Endodermal cell (in vitro differentiated cells): ENCODE measurements around the gene TMEM45B. TPM values are rescaled to one million over a fixed set of nuclear protein-coding genes. Genes with fewer than 3 reads are reported as not detected.
"Not testable (repeated sequence)": the region's sequence is repeated elsewhere in the genome, so short reads cannot be mapped to it uniquely, and the experiment has no call there.

Experiments
- DNase-seq: peaks from one replicate; pipeline ENCODE4 v3.0.0-alpha.2; 2017
- H3K27ac ChIP-seq: 2 replicates; pipeline ENCODE4 v1.5.1; 2013; ENCODE audit warnings: mild to moderate bottlenecking, low read depth, low read length, moderate library complexity
- H3K27me3 ChIP-seq: 2 replicates; pipeline ENCODE4 v1.6.1; 2013; ENCODE audit warnings: mild to moderate bottlenecking, low read length, moderate library complexity; ENCODE audit not compliant: insufficient read depth, control insufficient read depth, poor library complexity, severe bottlenecking
- H3K36me3 ChIP-seq: 2 replicates; pipeline ENCODE4 v1.7.0; 2013; ENCODE audit warnings: mild to moderate bottlenecking, low read length, moderate library complexity; ENCODE audit not compliant: control insufficient read depth, insufficient read depth
- H3K4me1 ChIP-seq: one replicate; pipeline ENCODE4 v1.7.0; 2013; ENCODE audit warnings: low read length; ENCODE audit not compliant: control insufficient read depth, insufficient read depth
- H3K4me3 ChIP-seq: 2 replicates; pipeline ENCODE4 v1.5.1; 2013; ENCODE audit warnings: mild to moderate bottlenecking, low read length, moderate library complexity
- H3K9ac ChIP-seq: 2 replicates; pipeline ENCODE4 v1.6.1; 2013; ENCODE audit warnings: mild to moderate bottlenecking, low read length, moderate library complexity; ENCODE audit not compliant: poor library complexity, severe bottlenecking; ENCODE audit errors: extremely low read depth
- H3K9me3 ChIP-seq: 2 replicates; pipeline ENCODE4 v1.6.1; 2013; ENCODE audit warnings: mild to moderate bottlenecking, low read length, moderate library complexity; ENCODE audit not compliant: control insufficient read depth
- H3K27ac Mint-ChIP-seq: 2 replicates; pipeline ENCODE4 v1.8.0; 2020; ENCODE audit warnings: mixed read lengths
- H3K27me3 Mint-ChIP-seq: 2 replicates; pipeline ENCODE4 v1.8.0; 2021; ENCODE audit warnings: mild to moderate bottlenecking, mixed read lengths; ENCODE audit not compliant: insufficient read depth
- H3K36me3 Mint-ChIP-seq: 2 replicates; pipeline ENCODE4 v1.8.0; 2020; ENCODE audit warnings: low read depth, mixed read lengths
- H3K4me1 Mint-ChIP-seq: 2 replicates; pipeline ENCODE4 v1.8.0; 2020; ENCODE audit warnings: mixed read lengths
- H3K4me3 Mint-ChIP-seq: 2 replicates; pipeline ENCODE4 v1.8.0; 2020; ENCODE audit warnings: mild to moderate bottlenecking, moderate library complexity, mixed read lengths
- H3K9me3 Mint-ChIP-seq: 2 replicates; pipeline ENCODE4 v1.8.0; 2020; ENCODE audit warnings: mild to moderate bottlenecking, mixed read lengths
- CTCF ChIP-seq: fragments of 200-600 bp; sonication (generic); conservative IDR thresholded peaks from 2 replicates; pipeline ENCODE4 v1.5.0; 2021; ENCODE audit warnings: antibody characterized with exemption, mild to moderate bottlenecking
- WGBS, 2 experiments: methylation state at CpG; one replicate each; pipeline versions ENCODE4 v1.1.5 to v1.1.7; 2013; ENCODE audit warnings: missing lambda C conversion rate in 2 of 2, mixed read lengths in 1 of 2; ENCODE audit not compliant: insufficient coverage in 1 of 2, insufficient read length in 1 of 2; 5-methylcytosine and 5-hydroxymethylcytosine counted together
- total RNA-seq, 2 donors: library from RNA; stranded (reverse); fragmentation: NEBNext Ultra II Directional in 1 of 2; extraction: Animal tissue kit (Norgen Biotek cat#: 25700) in 1 of 2; gene quantifications; 2 replicates in 1 of 2; 3 replicates in 1 of 2; pipeline ENCODE4 v1.2.1, GENCODE V29; 2021

Gene TMEM45B
- total RNA-seq, 2 donors from 2014 or later = not detected

- no peaks in the 10 kb centered on the region for H3K9me3 ChIP-seq
- H3K36me3 Mint-ChIP-seq = no peaks in the 10 kb centered on the region
- 89 to 100% methylated on average over 4 to 6 of the region's 6 CpGs for WGBS, 2 experiments
- no peaks in the 10 kb centered on the region for H3K27me3 ChIP-seq
- no peak for DNase-seq
- no peak overlapping the region for H3K27ac Mint-ChIP-seq
- peaks cover 7% of the 10 kb centered on the region for H3K4me1 ChIP-seq
- H3K27ac ChIP-seq = no peak overlapping the region
- peaks cover 19% of the 10 kb centered on the region for H3K4me1 Mint-ChIP-seq
- no peak overlapping the region for H3K9ac ChIP-seq
- H3K4me3 ChIP-seq = no peak overlapping the region
- H3K4me3 Mint-ChIP-seq = no peak overlapping the region
- no peaks in the 10 kb centered on the region for H3K9me3 Mint-ChIP-seq
- no peaks in the 10 kb centered on the region for H3K36me3 ChIP-seq
- no peak for TF ChIP-seq CTCF
- no peaks in the 10 kb centered on the region for H3K27me3 Mint-ChIP-seq
Measured at GRCh38 chr11:129846508-129847335, 31.1 kb downstream of the TMEM45B start.

DNA sequence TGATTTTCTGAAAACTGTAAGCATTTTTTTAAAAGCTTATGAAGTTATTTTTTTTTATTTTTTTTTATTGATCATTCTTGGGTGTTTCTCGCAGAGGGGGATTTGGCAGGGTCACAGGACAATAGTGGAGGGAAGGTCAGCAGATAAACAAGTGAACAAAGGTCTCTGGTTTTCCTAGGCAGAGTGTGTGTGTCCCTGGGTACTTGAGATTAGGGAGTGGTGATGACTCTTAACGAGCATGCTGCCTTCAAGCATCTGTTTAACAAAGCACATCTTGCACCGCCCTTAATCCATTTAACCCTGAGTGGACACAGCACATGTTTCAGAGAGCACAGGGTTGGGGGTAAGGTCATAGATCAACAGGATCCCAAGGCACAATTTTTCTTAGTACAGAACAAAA, 31.7 kb downstream of the TMEM45B start:
- not testable (repeated sequence) for H3K4me1 ChIP-seq, H3K36me3 ChIP-seq, H3K27me3 ChIP-seq, H3K27ac Mint-ChIP-seq, H3K4me3 ChIP-seq, H3K36me3 Mint-ChIP-seq, H3K27ac ChIP-seq, H3K9me3 Mint-ChIP-seq, H3K27me3 Mint-ChIP-seq, DNase-seq, H3K4me3 Mint-ChIP-seq, H3K9me3 ChIP-seq, H3K9ac ChIP-seq
- no CpG with 5 or more reads among the region's 3 CpGs for WGBS, 2 experiments
- H3K4me1 Mint-ChIP-seq = peaks cover 20% of the 10 kb centered on the region

DNA sequence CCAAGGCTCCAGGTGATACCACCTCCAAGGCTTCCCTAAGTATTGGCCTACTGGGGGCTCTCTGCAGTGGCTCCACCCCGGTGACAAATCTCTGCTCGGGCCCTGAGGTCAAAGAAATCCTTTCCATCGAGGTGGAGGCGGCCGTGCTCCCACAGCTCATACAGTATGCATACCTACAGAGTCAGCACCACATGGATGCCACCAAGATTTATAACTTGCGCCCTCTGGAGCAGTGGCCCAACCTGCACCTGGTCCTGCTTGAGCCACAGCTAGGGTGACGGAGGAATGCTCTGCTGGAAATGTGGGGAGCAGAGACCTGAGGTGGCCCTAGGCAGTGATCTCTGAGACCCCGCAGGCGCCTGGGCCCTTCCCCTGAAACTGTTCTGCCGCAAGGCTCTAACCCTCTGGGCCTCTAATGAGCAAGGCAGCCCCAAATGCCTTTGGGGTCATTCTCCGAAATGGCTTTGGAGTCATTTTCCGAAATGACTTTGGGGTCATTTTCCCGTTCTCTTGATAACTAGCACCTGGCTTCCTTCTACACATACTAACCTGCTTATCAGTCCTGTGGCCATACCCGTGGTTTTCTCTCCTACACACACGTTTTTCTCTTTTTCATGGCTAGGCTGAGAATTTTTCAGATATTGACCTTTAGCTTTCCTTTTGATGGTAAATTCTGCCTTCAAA, 33.9 kb downstream of the TMEM45B start:
- H3K27me3 Mint-ChIP-seq = no peaks in the 10 kb centered on the region
- DNase-seq = no peak
- H3K9ac ChIP-seq = no peak overlapping the region
- H3K36me3 ChIP-seq = no peaks in the 10 kb centered on the region
- H3K9me3 ChIP-seq = no peaks in the 10 kb centered on the region
- no peaks in the 10 kb centered on the region for H3K9me3 Mint-ChIP-seq
- no peak overlapping the region for H3K27ac ChIP-seq
- H3K4me1 ChIP-seq = peaks cover 7% of the 10 kb centered on the region
- H3K27ac Mint-ChIP-seq = no peak overlapping the region
- no peaks in the 10 kb centered on the region for H3K27me3 ChIP-seq
- WGBS, 2 experiments = 92 to 98% methylated on average over 13 to 15 of the region's 15 CpGs
- no peak for TF ChIP-seq CTCF
- H3K4me3 ChIP-seq = no peak overlapping the region
- H3K36me3 Mint-ChIP-seq = no peaks in the 10 kb centered on the region
- H3K4me1 Mint-ChIP-seq = peaks cover 40% of the 10 kb centered on the region
- H3K4me3 Mint-ChIP-seq = no peak overlapping the region
